ENCODE results near the gene LRRC8B. TPM values are rescaled to one million over a fixed set of nuclear protein-coding genes. Genes with fewer than 3 reads are reported as not detected.

The LRRC8B gene
- total and polyA plus RNA-seq, 2 donors (not counting 1 experiment from before 2014, with no cell fraction given), result 0.83 to 2.8 TPM

DNA sequence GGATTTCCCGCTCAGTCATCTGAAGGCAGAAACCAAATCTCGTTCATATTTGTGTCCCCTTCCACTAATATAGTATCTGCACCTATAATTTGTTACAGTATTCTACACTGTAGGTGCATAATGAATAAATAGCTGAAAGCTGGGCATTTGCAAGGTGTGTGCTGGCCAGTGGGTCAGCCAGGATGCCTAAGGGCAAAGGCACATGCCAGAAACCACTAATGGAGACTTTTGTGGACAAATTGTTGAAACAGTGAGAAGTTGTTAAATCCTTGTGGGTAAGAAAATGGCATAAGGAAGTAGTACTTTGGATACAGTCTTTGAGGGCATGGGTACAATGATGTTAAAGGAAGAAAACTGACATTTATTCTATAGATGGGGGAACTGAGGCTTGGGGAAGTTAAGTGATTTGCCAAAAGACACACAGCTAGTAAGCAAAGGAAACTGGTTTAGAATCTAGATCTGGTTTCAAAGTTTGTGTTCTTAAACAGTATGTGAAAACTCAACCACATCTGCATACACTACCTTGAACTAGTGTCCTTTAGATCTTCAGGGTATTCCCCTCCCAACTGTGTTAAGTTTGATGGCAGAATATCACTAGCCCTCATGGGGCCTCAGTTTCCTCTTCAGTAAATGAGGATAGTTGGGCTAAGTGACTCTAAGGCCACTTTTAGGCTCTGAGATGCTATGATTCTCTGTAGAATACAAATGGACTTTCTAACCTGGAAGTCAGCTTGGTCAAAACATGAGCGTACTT is 81.8 kb downstream of the LRRC8B start:
- Histone ChIP-seq H3K9ac (ENCODE audit: insufficient read depth, low read length) (no peak overlapping the region), H3K4me1 (ENCODE audit: control insufficient read depth, extremely low read depth, insufficient read depth, low read length) (peaks cover 11% of the 10 kb centered on the region), H3K27ac (ENCODE audit: insufficient read depth, low read length) (no peak overlapping the region)

DNA sequence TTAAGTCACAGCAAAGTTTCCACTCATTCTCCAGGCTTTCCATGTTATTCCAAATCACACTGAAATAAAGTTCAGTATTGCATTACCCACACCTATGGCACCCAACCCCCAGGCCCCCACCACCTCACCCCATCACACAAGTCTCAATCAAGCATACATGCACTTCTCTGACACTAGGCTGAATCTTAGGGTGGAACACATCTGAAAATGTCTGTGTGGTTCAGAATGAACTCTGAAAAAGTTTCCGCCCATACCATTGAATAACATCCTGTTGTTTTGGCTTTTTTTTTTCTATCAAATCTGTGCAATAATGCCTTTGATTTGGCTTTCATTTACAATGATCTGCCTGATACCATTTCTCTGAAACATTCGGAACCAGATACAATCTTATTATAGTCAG is 82.5 kb downstream of the LRRC8B start:
- Histone ChIP-seq H3K4me2 (ENCODE audit: extremely low read depth, insufficient read depth, low read length) (no peak overlapping the region), H3K79me2 (ENCODE audit: control insufficient read depth, insufficient read depth, low read length) (no peaks in the 10 kb centered on the region), H3K36me3 (ENCODE audit: control insufficient read depth, insufficient read depth, low read length) (no peaks in the 10 kb centered on the region), H3K4me1 (ENCODE audit: control insufficient read depth, extremely low read depth, insufficient read depth, low read length) (peaks cover 11% of the 10 kb centered on the region), H3K9me3 (ENCODE audit: control insufficient read depth, insufficient read depth, low read depth, low read length) (no peaks in the 10 kb centered on the region), H3K27me3 (ENCODE audit: control insufficient read depth, insufficient read depth, low read length) (no peaks in the 10 kb centered on the region), H3K4me3 (replicated peaks in 1 of 4; ENCODE audit: control extremely low read depth in 1 of 4, insufficient read depth in 1 of 4, low read depth in 3 of 4, low read length in 4 of 4) (no peak overlapping the region), H2AFZ (ENCODE audit: low read length) (no peak overlapping the region), H3K9ac (ENCODE audit: insufficient read depth, low read length) (no peak overlapping the region), H4K20me1 (ENCODE audit: control insufficient read depth, extremely low read depth, insufficient read depth, low read length) (no peaks in the 10 kb centered on the region), H3K27ac (ENCODE audit: insufficient read depth, low read length) (no peak overlapping the region)
- no peak for TF ChIP-seq EZH2 (IDR thresholded peaks at IDR 0.05; ENCODE audit: low read length, missing control alignments)
- TF ChIP-seq, protein P1, sequence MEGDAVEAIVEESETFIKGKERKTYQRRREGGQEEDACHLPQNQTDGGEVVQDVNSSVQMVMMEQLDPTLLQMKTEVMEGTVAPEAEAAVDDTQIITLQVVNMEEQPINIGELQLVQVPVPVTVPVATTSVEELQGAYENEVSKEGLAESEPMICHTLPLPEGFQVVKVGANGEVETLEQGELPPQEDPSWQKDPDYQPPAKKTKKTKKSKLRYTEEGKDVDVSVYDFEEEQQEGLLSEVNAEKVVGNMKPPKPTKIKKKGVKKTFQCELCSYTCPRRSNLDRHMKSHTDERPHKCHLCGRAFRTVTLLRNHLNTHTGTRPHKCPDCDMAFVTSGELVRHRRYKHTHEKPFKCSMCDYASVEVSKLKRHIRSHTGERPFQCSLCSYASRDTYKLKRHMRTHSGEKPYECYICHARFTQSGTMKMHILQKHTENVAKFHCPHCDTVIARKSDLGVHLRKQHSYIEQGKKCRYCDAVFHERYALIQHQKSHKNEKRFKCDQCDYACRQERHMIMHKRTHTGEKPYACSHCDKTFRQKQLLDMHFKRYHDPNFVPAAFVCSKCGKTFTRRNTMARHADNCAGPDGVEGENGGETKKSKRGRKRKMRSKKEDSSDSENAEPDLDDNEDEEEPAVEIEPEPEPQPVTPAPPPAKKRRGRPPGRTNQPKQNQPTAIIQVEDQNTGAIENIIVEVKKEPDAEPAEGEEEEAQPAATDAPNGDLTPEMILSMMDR (conservative IDR thresholded peaks at IDR 0.05 in 1 of 2, IDR thresholded peaks at IDR 0.05 in 1 of 2; ENCODE audit: low read depth in 1 of 2, low read length in 2 of 2), result no peak
- no peak for DNase-seq (ENCODE audit: low read depth in 2 of 2)

More for the DNA sequence above, 81.8 kb downstream of the LRRC8B start:
- H3K9me3 ChIP-seq (ENCODE audit: control insufficient read depth, insufficient read depth, low read depth, low read length), result no peaks in the 10 kb centered on the region
- H3K27me3 ChIP-seq (ENCODE audit: control insufficient read depth, insufficient read depth, low read length), result no peaks in the 10 kb centered on the region
- TF ChIP-seq EZH2 (IDR thresholded peaks at IDR 0.05; ENCODE audit: low read length, missing control alignments), result no peak
- TF ChIP-seq, protein P1 (conservative IDR thresholded peaks at IDR 0.05 in 1 of 2, IDR thresholded peaks at IDR 0.05 in 1 of 2; ENCODE audit: low read depth in 1 of 2, low read length in 2 of 2), result no peak
- no peak overlapping the region for H3K4me3 ChIP-seq (replicated peaks in 1 of 4; ENCODE audit: control extremely low read depth in 1 of 4, insufficient read depth in 1 of 4, low read depth in 3 of 4, low read length in 4 of 4)
- no peaks in the 10 kb centered on the region for H3K79me2 ChIP-seq (ENCODE audit: control insufficient read depth, insufficient read depth, low read length)
- no peak overlapping the region for H3K4me2 ChIP-seq (ENCODE audit: extremely low read depth, insufficient read depth, low read length)
- no peak for DNase-seq (ENCODE audit: low read depth in 2 of 2)
- no peaks in the 10 kb centered on the region for H3K36me3 ChIP-seq (ENCODE audit: control insufficient read depth, insufficient read depth, low read length)
- no peaks in the 10 kb centered on the region for H4K20me1 ChIP-seq (ENCODE audit: control insufficient read depth, extremely low read depth, insufficient read depth, low read length)
- H2AFZ ChIP-seq (ENCODE audit: low read length), result no peak overlapping the region

DNA sequence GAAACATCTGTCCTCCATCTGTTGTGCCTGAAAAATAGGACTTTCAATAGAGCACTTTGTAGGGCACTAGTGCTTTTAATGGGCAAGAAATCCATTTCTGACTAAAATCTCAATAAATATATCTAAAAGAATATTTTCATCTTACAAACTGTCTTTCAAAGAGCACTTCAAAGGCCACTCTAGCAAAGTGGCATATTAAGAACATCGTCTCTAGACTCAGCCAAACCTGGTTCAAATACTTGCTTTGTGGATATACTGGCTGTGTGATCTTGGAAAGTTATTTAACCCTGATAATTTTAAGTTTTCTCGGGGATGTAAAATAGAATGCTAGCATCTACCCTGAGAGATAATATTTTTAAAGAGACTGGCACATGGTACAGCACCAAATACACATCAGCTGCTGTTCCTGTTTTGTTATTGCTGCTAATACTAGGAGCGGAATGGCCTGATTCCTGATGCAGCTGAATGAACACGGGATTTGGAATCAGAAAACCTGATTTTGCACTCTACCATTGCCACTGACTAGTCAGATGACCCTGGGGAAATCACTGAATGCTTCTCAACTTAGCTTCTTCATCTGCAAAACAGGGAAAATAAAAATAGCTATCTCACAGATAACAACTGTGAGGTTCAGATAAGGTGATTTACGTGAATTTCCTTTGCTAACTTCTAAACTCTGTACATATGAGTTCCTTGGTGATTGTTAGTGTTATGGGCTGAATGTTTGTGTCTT is 83.1 kb downstream of the LRRC8B start:
- H3K4me2 ChIP-seq (ENCODE audit: extremely low read depth, insufficient read depth, low read length), result no peak overlapping the region
- no peak overlapping the region for H3K4me3 ChIP-seq (replicated peaks in 1 of 4; ENCODE audit: control extremely low read depth in 1 of 4, insufficient read depth in 1 of 4, low read depth in 3 of 4, low read length in 4 of 4)
- H4K20me1 ChIP-seq (ENCODE audit: control insufficient read depth, extremely low read depth, insufficient read depth, low read length), result no peaks in the 10 kb centered on the region
- no peaks in the 10 kb centered on the region for H3K9me3 ChIP-seq (ENCODE audit: control insufficient read depth, insufficient read depth, low read depth, low read length)
- H3K36me3 ChIP-seq (ENCODE audit: control insufficient read depth, insufficient read depth, low read length), result no peaks in the 10 kb centered on the region
- no peaks in the 10 kb centered on the region for H3K79me2 ChIP-seq (ENCODE audit: control insufficient read depth, insufficient read depth, low read length)
- H3K4me1 ChIP-seq (ENCODE audit: control insufficient read depth, extremely low read depth, insufficient read depth, low read length), result peaks cover 11% of the 10 kb centered on the region
- H3K27ac ChIP-seq (ENCODE audit: insufficient read depth, low read length), result no peak overlapping the region
- H3K27me3 ChIP-seq (ENCODE audit: control insufficient read depth, insufficient read depth, low read length), result no peaks in the 10 kb centered on the region
- DNase-seq (ENCODE audit: low read depth in 2 of 2), result no peak
- TF ChIP-seq, protein P1 (conservative IDR thresholded peaks at IDR 0.05 in 1 of 2, IDR thresholded peaks at IDR 0.05 in 1 of 2; ENCODE audit: low read depth in 1 of 2, low read length in 2 of 2), result no peak
- no peak for TF ChIP-seq EZH2 (IDR thresholded peaks at IDR 0.05; ENCODE audit: low read length, missing control alignments)
- H3K9ac ChIP-seq (ENCODE audit: insufficient read depth, low read length), result no peak overlapping the region
- H2AFZ ChIP-seq (ENCODE audit: low read length), result no peak overlapping the region

Measured in fibroblast of lung (primary cell).